EH (cell line): ENCODE data around the gene CES5A.
"Not testable (repeated sequence)": the region's sequence is repeated elsewhere in the genome, so short reads cannot be mapped to it uniquely, and the experiment has no call there.

Experiments
- DNase-seq: peaks from one replicate; pipeline ENCODE4 v3.0.0-alpha.2; 2015; ENCODE audit warnings: low read depth

The CES5A gene

DNA sequence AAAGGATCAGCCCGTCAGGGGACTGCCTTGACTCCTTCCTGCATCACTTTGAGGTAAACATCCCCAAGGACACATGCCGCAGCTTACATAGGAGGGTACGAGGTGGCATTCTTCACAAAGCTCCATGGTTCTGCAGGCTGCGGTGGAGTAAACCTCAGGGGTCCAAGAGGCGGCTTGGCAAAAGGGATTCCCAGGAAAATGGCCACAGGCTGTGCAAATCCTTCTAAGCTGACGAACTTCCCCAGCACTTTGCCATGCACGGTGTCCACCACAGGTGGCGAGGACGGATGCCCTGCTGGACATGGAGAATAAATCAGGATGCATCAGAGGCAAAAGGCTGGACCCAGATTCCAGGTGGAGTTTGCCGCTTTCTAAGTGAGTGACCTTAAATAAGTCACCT is 46.5 kb downstream of the CES5A start:
- DNase-seq, result no peak

DNA sequence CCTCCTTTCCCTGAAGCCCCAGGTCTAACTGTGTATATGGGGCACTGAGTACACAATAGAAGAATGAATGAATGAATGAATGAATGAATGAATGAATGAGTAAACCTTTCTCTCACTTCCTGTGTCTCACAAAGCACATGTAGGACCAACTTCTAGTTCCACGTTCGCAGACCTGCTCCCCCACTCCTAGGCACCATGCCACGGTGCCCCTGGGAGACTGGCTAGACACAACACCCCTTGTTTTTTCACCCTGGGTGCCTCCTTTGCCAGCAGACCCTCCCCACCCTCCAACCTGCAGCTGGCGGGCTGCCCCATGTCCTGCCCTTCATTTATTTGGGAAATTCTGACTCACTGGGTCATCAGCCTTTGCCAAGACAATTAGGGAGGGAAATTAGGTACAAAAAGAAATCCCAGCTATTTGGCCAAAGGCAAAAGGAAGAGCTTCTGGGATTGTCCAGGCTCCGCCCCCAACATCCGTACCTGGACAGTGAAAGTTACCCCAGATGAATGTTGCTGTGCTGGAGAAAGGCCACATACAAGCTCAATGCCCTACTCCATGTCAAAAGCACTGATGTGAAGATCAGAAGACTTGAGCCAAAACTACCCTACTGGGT is 50.0 kb downstream of the CES5A start:
- no peak for DNase-seq

DNA sequence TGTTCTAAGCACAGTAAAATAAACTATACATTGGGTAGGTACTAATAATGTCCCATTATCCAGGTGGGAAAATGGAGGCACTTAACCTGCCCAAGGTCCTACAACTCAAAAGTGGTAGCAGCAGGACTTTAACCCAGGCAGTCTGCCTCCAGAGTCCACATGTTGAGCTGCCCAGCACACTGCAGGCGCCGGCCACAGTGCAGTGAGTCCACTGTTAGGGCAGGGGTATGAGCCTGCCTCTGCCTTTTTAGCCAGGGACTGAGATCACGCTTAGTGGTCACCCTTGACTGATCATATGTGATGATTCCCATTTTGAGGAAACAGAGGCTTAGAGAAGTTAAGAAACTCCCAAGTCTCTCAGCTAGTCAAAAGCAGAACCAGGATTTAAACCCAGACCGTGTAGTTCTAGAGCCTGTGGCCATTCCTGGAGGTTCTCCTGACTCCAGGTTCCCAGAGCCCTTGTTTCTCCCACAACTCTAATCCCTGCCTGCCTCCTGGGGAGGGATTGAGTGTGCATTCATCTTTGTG is 50.6 kb downstream of the CES5A start:
- DNase-seq, result no peak

DNA sequence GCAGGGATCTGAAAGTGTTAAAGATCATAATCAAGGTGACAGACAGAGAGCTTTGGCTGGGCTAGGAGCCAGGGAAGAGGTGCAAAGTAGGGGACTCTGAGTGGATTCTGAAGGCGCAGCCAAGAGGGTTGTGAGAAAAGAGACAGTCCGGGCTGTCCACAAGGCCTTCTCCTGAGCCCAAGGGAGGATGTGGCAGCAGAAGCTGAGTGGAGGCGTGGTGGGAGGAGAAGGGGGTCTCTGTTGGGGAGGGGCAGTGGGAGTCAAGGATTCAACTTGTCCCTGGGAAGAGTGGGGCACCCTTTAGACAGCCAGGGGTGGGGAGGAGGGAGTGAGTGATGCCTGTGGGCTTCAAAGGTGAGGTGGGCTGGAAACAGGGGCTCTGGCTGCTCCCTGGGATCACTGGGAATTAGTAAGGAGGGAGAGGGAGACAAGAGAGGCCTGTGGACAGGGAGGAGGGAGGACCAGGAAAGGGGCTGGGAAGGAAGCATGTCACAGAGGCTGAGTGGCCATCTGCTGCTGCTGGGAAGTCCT is 52.8 kb downstream of the CES5A start:
- no peak for DNase-seq

DNA sequence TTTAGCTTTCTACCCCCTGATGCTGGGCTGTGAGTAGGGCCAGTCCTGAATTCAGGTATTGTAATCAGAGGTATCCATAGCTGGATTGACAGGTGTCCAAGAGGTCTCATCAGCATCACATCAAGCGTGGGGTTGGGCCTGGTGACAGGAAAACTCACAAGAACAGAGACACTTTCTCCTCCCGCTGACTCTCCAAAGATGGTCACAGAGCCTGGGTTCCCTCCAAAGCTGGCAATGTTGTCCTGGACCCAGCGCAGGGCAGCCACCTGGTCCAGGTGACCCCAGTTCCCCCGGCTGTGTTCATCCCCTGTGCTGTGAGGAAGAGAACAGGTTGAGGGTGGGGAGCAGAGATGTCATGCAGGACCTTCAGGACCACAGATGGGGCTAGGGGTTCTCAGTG is 54.0 kb downstream of the CES5A start:
- DNase-seq, result no peak

DNA sequence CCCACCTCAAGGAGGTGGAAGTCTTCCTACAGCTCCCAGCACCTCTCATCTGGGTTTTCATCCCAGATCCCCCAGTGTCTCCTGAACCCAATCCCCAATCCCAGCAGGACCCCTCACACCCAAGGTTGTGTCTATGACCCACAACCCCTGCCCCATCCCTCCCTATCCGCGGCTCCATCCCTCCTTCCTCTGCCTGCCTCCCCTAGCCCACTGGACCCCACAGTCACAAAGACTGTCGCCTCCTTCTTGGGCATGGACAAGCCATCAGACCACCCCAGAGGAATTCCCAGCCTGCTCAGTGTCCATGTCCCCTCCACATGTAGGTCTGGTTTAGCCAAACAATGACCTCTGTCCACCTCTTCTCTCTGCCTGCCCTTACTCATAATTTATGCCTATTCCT is 54.6 kb downstream of the CES5A start:
- no peak for DNase-seq

DNA sequence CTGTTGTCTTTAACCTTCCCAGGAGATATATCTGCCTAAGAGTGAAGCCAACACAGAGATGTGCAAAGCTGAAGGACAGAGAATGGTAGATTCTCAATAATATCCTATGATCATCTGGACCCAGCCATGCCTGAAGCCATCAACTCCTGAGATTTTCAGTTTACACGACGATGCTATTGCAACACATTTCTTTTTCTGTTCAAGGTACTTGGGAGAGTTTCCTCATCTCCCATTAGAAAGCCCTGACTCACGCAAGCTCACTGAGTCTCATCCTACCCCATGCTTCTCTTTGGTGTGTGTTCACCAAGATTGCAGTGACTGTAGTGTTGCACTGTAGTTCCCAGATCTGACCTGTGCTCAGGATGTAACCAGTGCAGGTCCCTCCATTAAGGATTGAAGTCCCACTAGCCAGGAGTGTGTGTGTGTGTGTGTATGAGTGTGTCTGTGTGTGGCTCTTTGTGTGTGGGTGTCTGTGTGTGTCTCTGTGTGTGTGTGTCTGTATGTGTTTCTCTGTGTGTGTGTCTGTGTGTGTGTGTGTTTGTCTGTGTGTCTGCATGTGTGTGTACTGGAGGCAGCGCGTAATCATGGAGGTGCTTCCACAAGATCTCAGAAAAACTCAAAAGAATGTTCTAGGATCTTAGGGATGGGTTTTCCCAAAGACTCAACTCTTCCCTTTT is 57.8 kb downstream of the CES5A start:
- DNase-seq, result no peak

DNA sequence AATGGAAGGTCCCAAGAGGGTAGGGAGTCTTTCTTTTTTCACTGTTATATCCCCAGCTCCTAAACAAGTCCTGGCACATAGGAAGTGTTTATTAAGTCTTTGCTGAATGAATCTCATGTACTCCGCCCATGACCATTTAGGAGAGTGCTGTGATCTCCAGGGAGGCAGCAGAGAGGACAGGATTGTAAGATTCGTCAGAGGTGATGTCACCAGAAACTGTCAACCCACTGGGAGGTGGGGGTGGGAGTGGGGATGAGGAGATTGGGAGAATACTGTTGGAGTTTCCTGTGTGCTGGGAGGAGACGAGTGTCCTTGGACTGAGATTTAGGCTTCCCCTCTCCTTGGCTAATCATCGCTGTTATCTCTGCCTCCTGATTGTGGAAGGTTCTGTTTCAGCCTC is 59.0 kb downstream of the CES5A start:
- DNase-seq, result not testable (repeated sequence)

DNA sequence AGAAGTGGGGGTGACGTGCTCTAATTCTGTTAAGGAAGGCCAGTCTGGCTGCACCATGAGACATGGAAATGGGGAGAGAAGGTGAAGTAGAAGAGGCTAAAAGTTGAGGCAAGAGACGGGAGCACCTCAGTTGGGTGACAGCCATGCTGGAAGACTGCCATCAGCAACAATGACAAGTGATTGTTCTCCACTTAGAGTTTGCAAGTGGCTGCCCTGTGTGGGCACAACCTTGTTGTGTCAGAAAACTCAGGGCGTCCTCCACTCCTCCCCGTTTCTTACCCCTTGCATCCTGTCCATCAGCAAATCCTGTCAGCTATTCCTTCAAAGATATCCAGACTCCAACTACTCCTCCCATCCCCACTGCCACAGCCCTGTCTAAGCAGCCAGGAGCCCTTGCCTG is 59.9 kb downstream of the CES5A start:
- DNase-seq, result no peak

DNA sequence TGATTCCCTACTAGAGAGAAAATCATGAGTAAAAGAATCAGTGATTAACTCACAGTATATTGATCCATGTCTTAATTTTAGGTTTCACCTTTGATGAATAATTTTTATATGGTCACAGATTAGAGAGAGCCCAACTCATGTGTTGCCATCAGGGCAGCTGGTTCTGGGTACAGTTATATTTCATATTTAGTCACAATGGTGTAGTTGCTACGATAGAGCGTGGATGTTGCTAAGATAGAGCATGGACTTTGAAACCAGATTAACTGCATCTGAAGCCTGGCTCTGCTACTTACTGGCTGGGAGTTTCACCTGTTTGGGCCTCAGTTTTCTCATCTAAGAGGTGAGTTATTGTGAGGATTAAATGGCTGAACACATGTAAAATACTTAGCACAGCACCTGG is 61.0 kb downstream of the CES5A start:
- not testable (repeated sequence) for DNase-seq

DNA sequence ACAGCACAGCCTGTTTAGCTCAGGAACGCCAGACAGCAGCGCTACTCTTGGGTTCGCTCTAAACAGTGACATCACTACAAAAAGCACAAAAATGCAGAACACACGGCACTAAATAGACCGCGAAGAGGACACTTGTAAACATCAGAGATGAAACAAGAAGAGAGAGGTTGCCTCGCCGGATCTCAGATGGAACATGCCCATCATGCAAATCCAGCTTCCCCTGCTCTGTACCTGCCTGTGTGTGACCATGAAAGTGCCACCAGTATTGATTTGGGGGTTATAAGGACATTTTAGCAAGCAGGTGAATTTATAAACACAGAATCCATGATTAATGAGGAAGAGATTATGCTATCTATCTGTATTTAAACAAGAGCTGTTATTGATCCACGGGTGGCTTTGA is 61.4 kb downstream of the CES5A start:
- DNase-seq, result not testable (repeated sequence)

DNA sequence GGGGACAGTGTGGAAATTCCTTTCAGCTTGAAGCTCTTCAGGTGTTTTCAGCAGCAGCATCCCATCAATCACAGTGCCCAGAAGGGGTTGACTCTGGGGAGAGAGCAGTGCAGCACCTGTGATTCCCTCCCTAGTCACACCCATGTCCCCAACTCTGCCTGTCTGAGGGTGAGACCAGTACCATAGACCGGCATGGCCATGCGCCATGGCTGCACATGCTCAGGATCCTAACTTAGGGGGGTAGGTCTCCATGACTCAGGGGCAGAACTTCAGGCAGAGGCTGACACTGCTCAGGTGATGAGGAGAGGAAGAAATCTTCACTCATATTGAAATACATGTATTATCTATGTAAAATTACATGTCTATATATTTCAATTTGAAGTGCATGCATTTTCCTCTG is 62.2 kb downstream of the CES5A start:
- no peak for DNase-seq

DNA sequence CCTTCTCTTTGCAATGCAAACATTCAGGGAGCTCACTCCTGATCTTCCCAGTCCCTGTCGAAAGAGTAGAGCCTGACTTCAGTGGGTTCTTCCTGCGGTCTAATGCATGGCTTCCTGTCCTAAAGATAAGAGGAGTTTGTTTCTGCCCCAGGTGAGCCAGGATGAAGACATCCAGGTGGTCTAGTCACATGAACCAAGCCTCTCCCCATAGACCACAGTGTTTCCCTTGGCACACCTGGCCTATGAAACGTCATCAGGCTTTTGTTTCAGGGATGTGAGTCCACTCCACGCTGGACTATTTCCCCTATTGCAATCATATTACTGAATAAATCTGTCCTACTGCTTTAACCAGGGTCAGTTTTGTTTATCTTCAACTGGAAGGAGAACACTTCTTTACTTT is 63.4 kb downstream of the CES5A start:
- no peak for DNase-seq

DNA sequence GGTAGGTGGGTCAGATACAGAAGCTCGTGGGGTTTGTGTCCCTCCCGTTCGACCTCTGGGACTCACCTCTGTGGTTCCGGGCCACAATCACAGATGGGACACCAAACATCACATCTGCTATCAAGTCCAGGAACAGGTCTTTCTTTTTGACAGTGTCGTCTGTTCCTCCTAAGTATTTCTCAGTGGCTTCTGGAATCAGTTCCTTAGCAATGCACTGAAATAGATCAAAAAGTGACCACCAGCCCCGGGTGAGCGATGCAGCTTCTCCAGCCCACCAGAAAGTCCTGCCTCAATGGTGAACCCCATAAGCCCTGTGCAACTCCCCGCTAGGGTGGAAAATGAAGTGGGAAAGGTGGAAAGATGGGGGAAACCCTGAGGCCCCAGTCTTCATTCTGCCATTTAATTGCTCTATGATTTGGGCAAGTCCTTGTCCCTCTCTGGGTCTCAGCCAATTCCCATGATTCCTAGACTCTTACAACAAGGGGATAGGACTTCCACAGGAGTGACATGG is 64.7 kb downstream of the CES5A start:
- no peak for DNase-seq

DNA sequence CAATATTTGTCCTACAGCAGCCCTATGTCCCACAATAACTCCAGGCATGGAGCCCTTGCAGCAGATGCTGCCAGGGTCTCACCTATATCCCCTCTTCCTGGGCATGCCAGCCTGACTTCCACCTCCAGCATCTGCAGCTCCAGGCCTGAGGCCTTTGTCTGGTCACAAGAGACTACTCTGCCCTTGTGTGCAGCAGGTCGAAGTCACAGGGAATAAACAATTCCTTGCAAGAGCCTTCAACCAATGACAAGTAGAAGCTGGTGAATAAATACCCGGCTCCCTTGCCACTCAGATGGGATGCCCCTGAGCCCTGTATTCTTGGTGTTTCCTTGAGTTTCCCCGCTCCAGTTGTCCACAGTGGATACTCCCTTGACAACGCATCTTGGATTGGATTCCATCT is 65.3 kb downstream of the CES5A start:
- no peak for DNase-seq

DNA sequence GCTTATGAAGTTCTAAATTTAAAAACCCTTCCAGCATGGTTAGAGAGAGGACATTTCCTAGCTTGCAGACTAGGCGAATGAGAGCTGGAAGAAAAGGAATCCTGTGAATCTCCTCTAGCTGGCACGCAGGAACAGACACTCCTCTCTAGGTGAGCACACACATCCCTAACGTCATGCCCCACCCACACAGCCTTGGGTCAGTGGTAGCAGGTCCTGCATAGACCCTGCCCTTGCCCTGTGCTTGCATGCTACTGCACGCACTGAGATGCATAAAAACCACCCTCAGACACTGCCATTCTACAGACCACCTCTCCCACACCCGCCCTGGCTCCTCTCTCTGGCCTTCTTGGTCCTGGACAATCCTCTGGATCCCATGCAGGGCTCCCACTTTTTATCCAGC is 65.8 kb downstream of the CES5A start:
- no peak for DNase-seq

DNA sequence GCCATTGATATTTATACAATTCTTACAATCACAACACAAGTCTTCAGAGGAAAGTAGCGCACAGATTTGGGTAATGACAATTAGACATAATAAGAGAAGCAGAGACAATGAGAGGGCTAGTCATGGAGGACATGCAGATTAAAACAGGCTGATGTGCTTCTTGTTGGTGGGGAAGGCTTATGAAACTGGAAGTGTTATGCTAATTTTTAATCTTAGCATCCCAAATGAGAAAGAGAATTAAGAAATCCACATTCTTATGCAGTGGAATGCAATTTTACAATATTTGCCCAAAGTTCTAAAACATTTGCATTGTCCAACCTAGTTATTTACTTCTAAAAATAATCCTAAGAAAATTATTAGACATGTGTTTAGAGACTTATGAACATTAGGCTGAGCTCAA is 66.9 kb downstream of the CES5A start:
- DNase-seq, result peak; percentile 0

DNA sequence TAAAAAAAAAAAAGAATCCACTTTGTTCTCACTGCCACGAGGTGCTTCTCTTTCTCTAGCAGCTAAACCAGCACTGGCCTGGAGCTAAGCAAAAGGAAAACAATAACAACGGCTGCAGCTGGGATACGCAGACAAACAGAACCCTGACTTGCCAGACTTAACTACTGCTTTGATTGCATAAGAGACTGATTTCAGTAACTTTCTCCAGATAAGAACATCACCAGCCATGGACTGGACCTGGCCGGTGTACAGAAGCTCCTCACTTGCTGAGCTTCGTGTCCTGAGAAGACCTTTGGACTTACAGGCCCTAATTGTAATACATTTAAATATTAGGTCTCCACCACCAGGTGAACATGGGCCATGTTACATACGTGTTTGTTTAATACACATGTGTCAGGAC is 70.1 kb downstream of the CES5A start:
- not testable (repeated sequence) for DNase-seq

DNA sequence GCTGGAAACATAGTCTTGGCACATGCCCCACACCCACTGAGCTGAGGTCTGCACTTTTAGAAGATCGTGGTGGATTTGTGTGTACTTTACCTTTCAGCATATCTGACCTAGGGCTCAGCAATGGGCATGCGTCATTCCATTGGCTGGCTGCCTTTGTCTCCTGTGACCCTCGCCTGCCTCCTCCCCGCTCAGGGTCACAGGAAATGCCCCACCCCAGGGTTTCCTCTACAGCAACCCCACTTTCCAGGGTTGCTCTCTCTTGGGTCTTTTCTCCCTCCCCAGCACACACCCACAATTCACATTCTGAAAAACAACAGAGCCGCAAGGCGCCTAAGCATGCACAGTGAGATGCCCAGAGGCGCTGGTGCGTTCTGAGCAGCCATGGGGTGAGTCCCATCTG is 71.5 kb downstream of the CES5A start:
- DNase-seq, result not testable (repeated sequence)
